HFF-Myc (cell line): ENCODE measurements around the gene DIP2C.

Experiments used
- DNase-seq: peaks from one replicate; pipeline ENCODE4 v3.0.0-alpha.2; 2011; ENCODE audit warnings: low read depth; ENCODE audit errors: extremely low read depth
- H3K4me3 ChIP-seq: replicated peaks from 2 replicates; pipeline ENCODE4 v1.5.1; 2011; ENCODE audit warnings: low read depth, mild to moderate bottlenecking, control low read depth, low read length
- TF ChIP-seq, protein P1 (sequence below): IDR thresholded peaks from 2 replicates; pipeline ENCODE4 v1.5.1; 2012; ENCODE audit warnings: mild to moderate bottlenecking, low read depth, low read length, control low read depth; ENCODE audit errors: missing control alignments

Gene DIP2C

DNA sequence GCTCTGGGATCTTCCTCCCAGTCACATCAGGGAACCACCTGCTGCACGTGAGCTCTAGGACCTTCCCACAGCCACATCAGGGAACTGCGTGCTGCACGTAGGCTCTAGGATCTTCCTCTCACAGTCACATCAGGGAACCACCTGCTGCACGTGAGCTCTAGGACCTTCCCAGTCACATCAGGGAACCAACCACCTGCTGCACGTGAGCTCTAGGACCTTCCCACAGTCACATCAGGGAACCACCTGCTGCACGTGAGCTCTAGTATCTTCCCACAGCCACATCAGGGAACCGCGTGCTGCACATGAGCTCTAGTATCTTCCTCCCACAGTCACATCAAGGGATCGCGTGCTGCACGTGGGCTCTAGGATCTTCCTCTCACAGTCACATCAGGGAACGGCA is 229.7 kb downstream of the DIP2C start:
- TF ChIP-seq, protein P1, sequence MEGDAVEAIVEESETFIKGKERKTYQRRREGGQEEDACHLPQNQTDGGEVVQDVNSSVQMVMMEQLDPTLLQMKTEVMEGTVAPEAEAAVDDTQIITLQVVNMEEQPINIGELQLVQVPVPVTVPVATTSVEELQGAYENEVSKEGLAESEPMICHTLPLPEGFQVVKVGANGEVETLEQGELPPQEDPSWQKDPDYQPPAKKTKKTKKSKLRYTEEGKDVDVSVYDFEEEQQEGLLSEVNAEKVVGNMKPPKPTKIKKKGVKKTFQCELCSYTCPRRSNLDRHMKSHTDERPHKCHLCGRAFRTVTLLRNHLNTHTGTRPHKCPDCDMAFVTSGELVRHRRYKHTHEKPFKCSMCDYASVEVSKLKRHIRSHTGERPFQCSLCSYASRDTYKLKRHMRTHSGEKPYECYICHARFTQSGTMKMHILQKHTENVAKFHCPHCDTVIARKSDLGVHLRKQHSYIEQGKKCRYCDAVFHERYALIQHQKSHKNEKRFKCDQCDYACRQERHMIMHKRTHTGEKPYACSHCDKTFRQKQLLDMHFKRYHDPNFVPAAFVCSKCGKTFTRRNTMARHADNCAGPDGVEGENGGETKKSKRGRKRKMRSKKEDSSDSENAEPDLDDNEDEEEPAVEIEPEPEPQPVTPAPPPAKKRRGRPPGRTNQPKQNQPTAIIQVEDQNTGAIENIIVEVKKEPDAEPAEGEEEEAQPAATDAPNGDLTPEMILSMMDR = no peak
- no peak for DNase-seq
- no peak overlapping the region for H3K4me3 ChIP-seq

DNA sequence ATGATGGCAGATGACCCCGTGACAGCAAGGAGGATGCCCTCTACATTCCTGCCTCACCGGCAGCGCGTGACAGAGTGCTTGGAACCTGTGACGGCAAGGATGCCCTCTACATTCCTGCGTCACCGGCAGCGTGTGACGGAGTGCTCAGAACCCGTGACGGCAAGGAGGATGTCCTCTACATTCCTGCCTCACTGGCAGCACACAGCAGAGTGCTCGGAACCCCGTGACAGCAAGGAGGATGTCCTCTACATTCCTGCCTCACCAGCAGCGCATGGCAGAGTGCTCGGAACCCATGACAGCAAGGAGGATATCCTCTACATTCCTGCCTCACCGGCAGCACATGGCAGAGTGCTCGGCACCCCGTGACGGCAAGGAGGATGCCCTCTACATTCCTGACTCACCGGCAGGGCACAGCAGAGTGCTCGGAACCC is 231.0 kb downstream of the DIP2C start:
- DNase-seq = no peak
- H3K4me3 ChIP-seq = no peak overlapping the region
- TF ChIP-seq, protein P1 = no peak

DNA sequence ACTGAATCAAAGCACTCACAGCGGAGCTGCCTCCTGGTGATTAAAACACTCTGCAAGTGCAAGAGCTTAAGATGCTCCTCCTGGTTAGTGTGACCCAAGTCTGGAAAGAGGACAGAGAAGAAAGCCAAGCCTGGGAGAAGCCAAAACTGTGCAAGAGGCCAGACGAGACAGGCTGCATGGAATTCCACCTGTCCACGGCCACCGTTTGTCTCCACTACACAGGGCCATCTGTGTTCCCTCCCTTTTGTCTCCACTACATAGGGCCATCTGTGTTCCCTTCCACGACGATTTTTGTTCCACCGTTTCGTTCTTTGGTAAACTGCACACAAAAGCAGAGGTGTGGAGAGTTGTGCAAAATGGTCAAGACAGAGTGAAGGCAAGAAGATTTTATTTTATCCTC is 233.0 kb downstream of the DIP2C start:
- TF ChIP-seq, protein P1 = no peak
- no peak overlapping the region for H3K4me3 ChIP-seq
- DNase-seq = no peak

DNA sequence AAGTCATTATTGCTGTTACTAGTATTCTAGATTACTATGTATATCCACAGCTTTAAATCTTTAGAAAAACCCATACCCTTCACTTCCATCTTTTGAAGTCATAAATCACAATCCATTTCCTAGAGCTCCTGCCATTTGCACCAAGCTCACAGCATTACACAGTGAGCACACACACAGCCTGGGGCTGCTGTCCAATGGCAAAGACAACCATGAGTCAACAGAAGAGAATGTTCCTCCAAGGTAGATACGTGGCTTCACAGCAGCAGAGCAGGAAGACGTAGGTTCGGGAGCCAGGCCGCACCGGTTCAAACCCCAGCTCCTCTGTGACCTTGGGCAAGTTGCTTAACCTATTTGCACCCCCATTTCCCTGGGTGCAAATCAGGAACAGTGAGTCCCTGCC is 234.6 kb downstream of the DIP2C start:
- no peak overlapping the region for H3K4me3 ChIP-seq
- TF ChIP-seq, protein P1 = no peak
- DNase-seq = peak; percentile 90

DNA sequence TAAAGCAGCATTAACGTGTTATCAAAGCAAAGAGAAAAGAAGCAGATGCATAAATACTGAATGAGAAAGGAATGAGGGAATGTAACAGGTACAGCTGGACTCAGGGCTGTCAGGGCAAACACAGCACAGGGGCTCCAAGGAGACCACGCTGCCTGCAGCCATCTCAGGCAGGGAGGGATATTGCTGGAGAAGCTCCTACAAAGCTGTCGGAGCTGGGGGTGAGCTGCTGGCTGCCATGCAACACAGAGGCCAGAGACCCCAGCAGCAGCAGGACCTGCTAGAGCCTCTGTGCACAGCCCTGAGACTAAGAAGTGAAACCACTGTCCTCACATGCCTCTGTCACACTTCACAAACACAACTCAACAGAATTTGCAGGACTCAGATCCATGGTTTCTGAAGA is 235.8 kb downstream of the DIP2C start:
- TF ChIP-seq, protein P1 = no peak
- DNase-seq = no peak
- no peak overlapping the region for H3K4me3 ChIP-seq

DNA sequence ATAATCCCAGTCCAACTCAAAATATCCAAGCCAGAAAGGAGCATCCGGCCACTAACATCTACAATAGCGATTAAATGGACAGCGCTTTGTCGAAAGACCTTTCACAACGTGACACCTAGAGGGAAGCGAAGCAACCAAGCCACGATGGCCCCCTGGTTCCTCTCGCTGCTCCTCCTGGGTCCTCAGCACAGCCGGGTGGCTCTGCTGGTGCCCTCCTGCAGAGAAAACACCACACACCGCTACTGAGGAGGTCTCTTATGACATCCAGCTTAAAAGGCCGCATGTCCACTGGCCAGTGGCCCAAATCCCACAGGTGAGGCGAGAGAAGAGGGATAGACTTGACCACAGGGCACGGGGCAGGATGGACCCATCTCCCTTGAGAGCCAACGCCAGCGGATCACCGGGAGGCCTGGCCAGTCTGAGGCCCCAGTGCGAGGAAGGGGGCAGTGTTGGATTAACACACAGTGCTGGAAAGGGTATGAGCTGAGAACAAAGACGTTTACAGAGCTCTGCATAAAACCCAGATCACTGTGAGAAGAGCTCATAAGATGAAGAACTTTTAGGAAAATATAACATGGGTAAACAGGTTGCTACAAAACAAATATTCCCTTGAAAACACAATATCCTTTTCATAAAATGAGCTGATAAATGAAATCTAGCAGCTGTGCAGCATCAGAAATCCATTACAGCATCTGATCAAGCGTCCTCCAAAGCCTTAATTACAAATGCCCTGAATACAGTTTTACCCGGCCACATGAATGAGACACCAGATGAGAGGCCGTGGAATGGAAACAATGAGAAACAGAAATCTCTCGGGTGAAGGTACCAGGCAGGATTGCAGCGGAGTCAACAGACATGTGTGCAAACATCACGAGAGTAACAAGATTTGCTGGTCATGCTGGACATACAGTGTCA is 236.7 kb downstream of the DIP2C start:
- H3K4me3 ChIP-seq = no peak overlapping the region
- DNase-seq = no peak
- TF ChIP-seq, protein P1 = no peak
